Endothelial cell of umbilical vein (primary cell): ENCODE results near the gene PDSS1. TPM values are rescaled to one million over a fixed set of nuclear protein-coding genes. Genes with fewer than 3 reads are reported as not detected.

ENCODE experiments used
- BruUV-seq: library from RNA; stranded (reverse); fragments of 400-500 nt; replicated peaks from 2 replicates; lab custom pipeline; 2021; lab: Mats Ljungman, UMichigan
- CTCF ChIA-PET: fragments of 300-600, 350-600 bp; sonication (Branson Sonifier 250); formaldehyde crosslinking; loops from one replicate; lab custom pipeline; 2021; ENCODE audit warnings: antibody characterized with exemption, inconsistent platforms; lab: Charles Lee
- POLR2A ChIA-PET: fragments of 300-600, 350-600 bp; sonication (Branson Sonifier 250); formaldehyde crosslinking; loops from one replicate; lab custom pipeline; 2021; ENCODE audit warnings: antibody characterized with exemption, inconsistent platforms; lab: Charles Lee
- DNase-seq: peaks from one replicate; pipeline ENCODE4 v3.0.0-alpha.2; 2011; ENCODE audit warnings: low read depth, low spot score
- FAIRE-seq: peaks from 2 replicates; lab custom pipeline; 2011; peaks lifted over from hg19 to GRCh38; lab: Jason Lieb, UNC
- H2AFZ ChIP-seq: 2 replicates; pipeline ENCODE4 v1.6.0; 2012; ENCODE audit warnings: low read depth, low read length, control low read depth, inconsistent platforms
- H3K27ac ChIP-seq: 2 replicates; pipeline ENCODE4 v1.5.1; 2011; ENCODE audit warnings: low read depth, mild to moderate bottlenecking, control low read depth, low read length, moderate library complexity; ENCODE audit not compliant: insufficient read depth
- H3K27me3 ChIP-seq, 2 experiments: 2 replicates each; pipeline versions ENCODE4 v1.6.0 to v1.6.1; 2011; ENCODE audit warnings: low read length in 2 of 2, mixed read lengths in 1 of 2; ENCODE audit not compliant: control insufficient read depth in 2 of 2, insufficient read depth in 2 of 2
- H3K36me3 ChIP-seq, 2 experiments: 2 replicates in 1 of 2; 3 replicates in 1 of 2; pipeline ENCODE4 v1.5.1; 2011; ENCODE audit warnings: low read length in 2 of 2, mild to moderate bottlenecking in 1 of 2, moderate library complexity in 1 of 2; ENCODE audit not compliant: control insufficient read depth in 2 of 2, insufficient read depth in 2 of 2; ENCODE audit errors: extremely low read depth in 1 of 2
- H3K4me1 ChIP-seq: 3 replicates; pipeline ENCODE4 v1.5.1; 2011; ENCODE audit warnings: mild to moderate bottlenecking, low read length; ENCODE audit not compliant: control insufficient read depth, insufficient read depth; ENCODE audit errors: extremely low read depth
- H3K4me2 ChIP-seq: 2 replicates; pipeline ENCODE4 v1.6.1; 2011; ENCODE audit warnings: low read length, control low read depth, mixed read lengths; ENCODE audit not compliant: insufficient read depth
- H3K4me3 ChIP-seq, 3 experiments: fragments of 200-600 bp in 1 of 3; sonication (generic), shearing (Covaris generic) in 1 of 3; replicated peaks in 1 of 3; 2 replicates each; pipeline ENCODE4 v1.5.1; 2011 to 2016; ENCODE audit warnings: control low read depth in 3 of 3, low read length in 3 of 3, mild to moderate bottlenecking in 2 of 3, inconsistent platforms in 1 of 3, low read depth in 1 of 3, moderate library complexity in 1 of 3; ENCODE audit not compliant: insufficient read depth in 1 of 3
- H3K79me2 ChIP-seq: 2 replicates; pipeline ENCODE4 v1.6.0; 2012; ENCODE audit warnings: low read length, inconsistent platforms; ENCODE audit not compliant: control insufficient read depth, insufficient read depth
- H3K9ac ChIP-seq: replicated peaks from 2 replicates; pipeline ENCODE3; 2011; ENCODE audit warnings: low read length, control low read depth; ENCODE audit not compliant: insufficient read depth; ENCODE audit errors: extremely low read depth
- H3K9me1 ChIP-seq: replicated peaks from 3 replicates; pipeline ENCODE4 v1.6.0; 2011; ENCODE audit warnings: mild to moderate bottlenecking, low read length; ENCODE audit not compliant: control insufficient read depth, insufficient read depth; ENCODE audit errors: extremely low read depth
- H3K9me3 ChIP-seq: replicated peaks from 2 replicates; pipeline ENCODE4 v1.5.1; 2012; ENCODE audit warnings: low read length, inconsistent platforms; ENCODE audit not compliant: control insufficient read depth, insufficient read depth
- H4K20me1 ChIP-seq: replicated peaks from 2 replicates; pipeline ENCODE3; 2011; ENCODE audit warnings: mild to moderate bottlenecking, low read length; ENCODE audit not compliant: control insufficient read depth, insufficient read depth; ENCODE audit errors: extremely low read depth
- EZH2 ChIP-seq: IDR thresholded peaks from 2 replicates; pipeline ENCODE4 v1.6.1; 2012; ENCODE audit warnings: borderline replicate concordance, low read depth, mild to moderate bottlenecking, moderate library complexity, low read length, inconsistent platforms; ENCODE audit not compliant: severe bottlenecking
- FOS ChIP-seq: IDR thresholded peaks from 2 replicates; pipeline ENCODE4 v1.6.1; 2011; ENCODE audit warnings: mild to moderate bottlenecking, low read length, moderate library complexity, borderline replicate concordance; ENCODE audit not compliant: insufficient read depth
- GATA2 ChIP-seq: IDR thresholded peaks from 2 replicates; pipeline ENCODE4 v1.7.0; 2011; ENCODE audit warnings: low read depth, mild to moderate bottlenecking, moderate library complexity, mixed read lengths, low read length; ENCODE audit not compliant: insufficient read length, insufficient read depth
- JUN ChIP-seq: IDR thresholded peaks from 2 replicates; pipeline ENCODE4 v1.6.1; 2011; ENCODE audit warnings: borderline replicate concordance, low read depth; ENCODE audit not compliant: insufficient read length, insufficient read depth
- MAX ChIP-seq: IDR thresholded peaks from 2 replicates; pipeline ENCODE4 v1.6.1; 2011; ENCODE audit not compliant: insufficient read depth, insufficient read length
- MYC ChIP-seq: IDR thresholded peaks from one replicate; pipeline ENCODE4 v1.6.1; 2011; ENCODE audit warnings: mild to moderate bottlenecking, low read depth, low read length
- POLR2A ChIP-seq: IDR thresholded peaks from 2 replicates; pipeline ENCODE4 v1.6.1; 2012; ENCODE audit warnings: low read depth, mild to moderate bottlenecking, control low read depth, low read length
- POLR2AphosphoS5 ChIP-seq: IDR thresholded peaks from 2 replicates; pipeline ENCODE4 v1.6.1; 2012; ENCODE audit warnings: low read depth, mild to moderate bottlenecking, control low read depth, low read length, moderate library complexity; ENCODE audit not compliant: insufficient read depth
- dilution Hi-C: fragments of 300-500 bp; cut with MboI; formaldehyde crosslinking; loops from one replicate; pipeline ENCODE4 v1.15.0; 2019; ENCODE audit warnings: low sequenced_read_pairs; ENCODE audit not compliant: extremely low pct_ligation_motif_present
- intact Hi-C: fragments of 100-400 bp; cut with micrococcal nuclease; formaldehyde crosslinking; loops from one replicate; pipeline ENCODE4 v1.10.0; 2022
- polyA plus RNA-seq, 4 experiments: library from polyadenylated mRNA; depleted of rRNA in 3 of 4; stranded (reverse) in 3 of 4; unstranded in 1 of 4; fragments of >200 nt; gene quantifications; 2 replicates each; pipeline versions ENCODE4 v1.2.1 to v1.2.3, GENCODE V29; 2011 to 2012; ENCODE audit warnings: missing spikeins in 1 of 4
- total RNA-seq: library from RNA; stranded (reverse); gene quantifications from 2 replicates; pipeline ENCODE4 v1.2.3, GENCODE V29; 2021
- TF ChIP-seq, protein P1 (sequence below), 2 donors: IDR thresholded peaks; 1 replicate in 1 of 2; 2 replicates in 1 of 2; pipeline ENCODE4 v1.5.1; 2011; ENCODE audit warnings: low read length in 2 of 2, mild to moderate bottlenecking in 2 of 2, moderate library complexity in 2 of 2, control low read depth in 1 of 2, inconsistent platforms in 1 of 2, low read depth in 1 of 2; ENCODE audit not compliant: insufficient read depth in 1 of 2; ENCODE audit errors: extremely low read depth in 1 of 2

PDSS1 gene
- total and polyA plus RNA-seq, 2 donors (not counting 3 experiments of a cell fraction or from before 2014, with no cell fraction given) = 9.1 to 11.3 TPM

GRCh38 chr10:26711324-26711723 lies 13.8 kb downstream of the PDSS1 start:
- no peak for TF ChIP-seq MYC
- TF ChIP-seq POLR2A = no peak
- TF ChIP-seq EZH2 = no peak
- no peak for TF ChIP-seq FOS
- no peak for TF ChIP-seq GATA2
- TF ChIP-seq POLR2AphosphoS5 = no peak
- no peaks in the 10 kb centered on the region for H3K9me3 ChIP-seq
- no peaks in the 10 kb centered on the region for H3K9me1 ChIP-seq
- no peak overlapping the region for H3K4me3 ChIP-seq
- H3K4me1 ChIP-seq = no peaks in the 10 kb centered on the region
- peaks cover 0 to 6% of the 10 kb centered on the region in 2 experiments for H3K36me3 ChIP-seq
- H3K4me2 ChIP-seq = no peak overlapping the region
- DNase-seq (no peak), FAIRE-seq (no peak)
- H3K27ac ChIP-seq = no peak overlapping the region
- dilution Hi-C loops = no loop called here
- H3K27me3 ChIP-seq = no peaks in the 10 kb centered on the region
- BruUV-seq = no TSS peak
- no peak overlapping the region for H3K9ac ChIP-seq
- POLR2A ChIA-PET = no interaction called here
- H2AFZ ChIP-seq = no peak overlapping the region
- H4K20me1 ChIP-seq = no peaks in the 10 kb centered on the region
- peaks cover 3% of the 10 kb centered on the region for H3K79me2 ChIP-seq
- intact Hi-C loops = no loop called here
- CTCF ChIA-PET = interaction anchor here (1.8 kb wide), 1 partner anchor 15 kb away, joined by 7 read pairs; no protein-coding TSS in a partner anchor

- H3K4me3 ChIP-seq = no peak overlapping the region
- H3K79me2 ChIP-seq = peaks cover 2% of the 10 kb centered on the region
- no peaks in the 10 kb centered on the region for H3K27me3 ChIP-seq
- H3K36me3 ChIP-seq = no peaks in the 10 kb centered on the region
- ChIA-PET POLR2A (no interaction called here), CTCF (interaction anchor here (1.6 kb wide), 1 partner anchor 12 kb away, joined by 8 read pairs; no protein-coding TSS in a partner anchor)
- intact Hi-C loops = no loop called here
- no peak overlapping the region for H3K27ac ChIP-seq
- no peak for TF ChIP-seq MYC
- TF ChIP-seq, protein P1, sequence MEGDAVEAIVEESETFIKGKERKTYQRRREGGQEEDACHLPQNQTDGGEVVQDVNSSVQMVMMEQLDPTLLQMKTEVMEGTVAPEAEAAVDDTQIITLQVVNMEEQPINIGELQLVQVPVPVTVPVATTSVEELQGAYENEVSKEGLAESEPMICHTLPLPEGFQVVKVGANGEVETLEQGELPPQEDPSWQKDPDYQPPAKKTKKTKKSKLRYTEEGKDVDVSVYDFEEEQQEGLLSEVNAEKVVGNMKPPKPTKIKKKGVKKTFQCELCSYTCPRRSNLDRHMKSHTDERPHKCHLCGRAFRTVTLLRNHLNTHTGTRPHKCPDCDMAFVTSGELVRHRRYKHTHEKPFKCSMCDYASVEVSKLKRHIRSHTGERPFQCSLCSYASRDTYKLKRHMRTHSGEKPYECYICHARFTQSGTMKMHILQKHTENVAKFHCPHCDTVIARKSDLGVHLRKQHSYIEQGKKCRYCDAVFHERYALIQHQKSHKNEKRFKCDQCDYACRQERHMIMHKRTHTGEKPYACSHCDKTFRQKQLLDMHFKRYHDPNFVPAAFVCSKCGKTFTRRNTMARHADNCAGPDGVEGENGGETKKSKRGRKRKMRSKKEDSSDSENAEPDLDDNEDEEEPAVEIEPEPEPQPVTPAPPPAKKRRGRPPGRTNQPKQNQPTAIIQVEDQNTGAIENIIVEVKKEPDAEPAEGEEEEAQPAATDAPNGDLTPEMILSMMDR (IDR thresholded peaks at IDR 0.05; ENCODE audit: extremely low read depth in 1 of 2, insufficient read depth in 1 of 2, low read depth in 1 of 2, low read length in 2 of 2) = no peak
- TF ChIP-seq JUN = no peak
- TF ChIP-seq POLR2AphosphoS5 = no peak
- no peak for TF ChIP-seq EZH2
- TF ChIP-seq GATA2 = no peak
- TF ChIP-seq MAX = no peak
- TF ChIP-seq POLR2A = no peak
- no peak for TF ChIP-seq FOS
- dilution Hi-C loops = no loop called here
- H3K4me2 ChIP-seq = no peak overlapping the region
- no peaks in the 10 kb centered on the region for H3K4me1 ChIP-seq
- no peaks in the 10 kb centered on the region for H4K20me1 ChIP-seq
- no peak overlapping the region for H2AFZ ChIP-seq
- peaks cover 2% of the 10 kb centered on the region for H3K9me1 ChIP-seq
- BruUV-seq = no TSS peak
- no peak for DNase-seq
- no peaks in the 10 kb centered on the region for H3K9me3 ChIP-seq
- no peak overlapping the region for H3K9ac ChIP-seq
- no peak for FAIRE-seq
Observed at GRCh38 chr10:26714415-26715136, 17.1 kb downstream of the PDSS1 start.
